WTC11 (cell line): Measurements from ENCODE around the gene C2CD4A.

ENCODE experiments used
- CTCF ChIP-seq: fragments of 200-600 bp; IDR thresholded peaks from 2 replicates; pipeline ENCODE4 v1.8.0; 2022; ENCODE audit warnings: antibody characterized with exemption
- JUN ChIP-seq: sonication (generic); formaldehyde crosslinking; IDR thresholded peaks from 2 replicates; pipeline ENCODE4 v1.8.0; 2023; ENCODE audit warnings: mild to moderate bottlenecking, missing genetic modification reagents
- STAT6 ChIP-seq: sonication (generic); formaldehyde crosslinking; conservative IDR thresholded peaks from 2 replicates; pipeline ENCODE4 v1.8.1; 2023; ENCODE audit warnings: mild to moderate bottlenecking, low read depth, missing genetic modification reagents, moderate library complexity
- TCF7 ChIP-seq: sonication (generic); formaldehyde crosslinking; IDR thresholded peaks from 2 replicates; pipeline ENCODE4 v1.8.0; 2022; ENCODE audit warnings: mild to moderate bottlenecking, low read depth, missing genetic modification reagents, moderate library complexity
- USF1 ChIP-seq: sonication (generic); formaldehyde crosslinking; IDR thresholded peaks from 2 replicates; pipeline ENCODE4 v1.8.0; 2022; ENCODE audit warnings: mild to moderate bottlenecking, missing genetic modification reagents
- ZNF512 ChIP-seq: sonication (generic); formaldehyde crosslinking; IDR thresholded peaks from 2 replicates; pipeline ENCODE4 v1.8.1; 2022; ENCODE audit warnings: missing genetic modification reagents, borderline replicate concordance

- TF ChIP-seq STAT6 (CRISPR knock-in tag) (no peak), CTCF (no peak), USF1 (CRISPR knock-in tag) (no peak), ZNF512 (CRISPR knock-in tag) (no peak), JUN (CRISPR knock-in tag) (no peak), TCF7 (CRISPR knock-in tag) (no peak)
Observed at GRCh38 chr15:62119874-62120273, 53.1 kb downstream of the C2CD4A start.
